Measurements from ENCODE around the gene PRKD1. TPM values are rescaled to one million over a fixed set of nuclear protein-coding genes. Genes with fewer than 3 reads are reported as not detected.
A peak's percentile ranks its signal among the peaks of the same experiment; 100 is the strongest.

Gene PRKD1
- total and polyA plus RNA-seq, 5 donors = 3.7 to 10.1 (median 7.5) TPM

- Histone ChIP-seq H3K4me1 (ENCODE audit: control insufficient read depth, insufficient read depth, low read length) (no peaks in the 10 kb centered on the region), H3K4me3 (ENCODE audit: low read length) (no peak overlapping the region), H3K9me3 (ENCODE audit: control insufficient read depth, low read length) (no peaks in the 10 kb centered on the region), H3K27ac (ENCODE audit: low read length) (no peak overlapping the region), H3K27me3 (ENCODE audit: control insufficient read depth, insufficient read depth) (no peaks in the 10 kb centered on the region)
- DNase-seq (no peak), ATAC-seq (no peak)
- intact Hi-C loops (cut with DNase I) = no loop called here
- WGBS = over 99% methylated on average over 3 of the region's 3 CpGs
Measured at GRCh38 chr14:29649170-29649569, 278.5 kb downstream of the PRKD1 start.

GRCh38 chr14:29648045-29648444 is 279.6 kb downstream of the PRKD1 start:
- H3K4me3 ChIP-seq (ENCODE audit: low read length) = no peak overlapping the region
- ATAC-seq = no peak

GRCh38 chr14:29645117-29645516 is 282.5 kb downstream of the PRKD1 start:
- Histone ChIP-seq H3K4me1 (ENCODE audit: control insufficient read depth, insufficient read depth, low read length) (no peaks in the 10 kb centered on the region), H3K4me3 (ENCODE audit: low read length) (no peak overlapping the region), H3K9me3 (ENCODE audit: control insufficient read depth, low read length) (no peaks in the 10 kb centered on the region), H3K27ac (ENCODE audit: low read length) (no peak overlapping the region), H3K27me3 (ENCODE audit: control insufficient read depth, insufficient read depth) (no peaks in the 10 kb centered on the region)
- DNase-seq (no peak), ATAC-seq (no peak)
- intact Hi-C loops (cut with DNase I) = no loop called here
- WGBS = 81% methylated on average over 1 of the region's 1 CpG

More at GRCh38 chr14:29648045-29648444, 279.6 kb downstream of the PRKD1 start:
- Histone ChIP-seq H3K27ac (ENCODE audit: low read length) (no peak overlapping the region), H3K4me1 (ENCODE audit: control insufficient read depth, insufficient read depth, low read length) (no peaks in the 10 kb centered on the region), H3K9me3 (ENCODE audit: control insufficient read depth, low read length) (no peaks in the 10 kb centered on the region), H3K27me3 (ENCODE audit: control insufficient read depth, insufficient read depth) (no peaks in the 10 kb centered on the region)
- intact Hi-C loops (cut with DNase I) = no loop called here
- DNase-seq = no peak

- 86% methylated on average over 5 of the region's 5 CpGs for WGBS
- DNase-seq = no peak
Measured at GRCh38 chr14:29643433-29644211, 284.0 kb downstream of the PRKD1 start.

GRCh38 chr14:29637411-29637810 is 290.2 kb downstream of the PRKD1 start:
- intact Hi-C loops (cut with DNase I) = no loop called here
- no peaks in the 10 kb centered on the region for H3K27me3 ChIP-seq (ENCODE audit: control insufficient read depth, insufficient read depth)
- ATAC-seq (peak; percentile 59 to 86), DNase-seq (peak; percentile 53 to 70 (median 61))
- H3K4me1 ChIP-seq (ENCODE audit: control insufficient read depth, insufficient read depth, low read length) = peaks cover 2% of the 10 kb centered on the region
- H3K27ac ChIP-seq (ENCODE audit: low read length) = no peak overlapping the region
- H3K4me3 ChIP-seq (ENCODE audit: low read length) = no peak overlapping the region
- no peaks in the 10 kb centered on the region for H3K9me3 ChIP-seq (ENCODE audit: control insufficient read depth, low read length)
- 4% methylated on average over 2 of the region's 2 CpGs for WGBS

More at GRCh38 chr14:29643433-29644211, 284.0 kb downstream of the PRKD1 start:
- Histone ChIP-seq H3K4me3 (ENCODE audit: low read length) (no peak overlapping the region), H3K27me3 (ENCODE audit: control insufficient read depth, insufficient read depth) (no peaks in the 10 kb centered on the region), H3K27ac (ENCODE audit: low read length) (no peak overlapping the region), H3K9me3 (ENCODE audit: control insufficient read depth, low read length) (no peaks in the 10 kb centered on the region), H3K4me1 (ENCODE audit: control insufficient read depth, insufficient read depth, low read length) (no peaks in the 10 kb centered on the region)
- no peak for ATAC-seq
- intact Hi-C loops (cut with DNase I) = no loop called here

- Histone ChIP-seq H3K9me3 (ENCODE audit: control insufficient read depth, low read length) (no peaks in the 10 kb centered on the region), H3K27ac (ENCODE audit: low read length) (no peak overlapping the region), H3K4me1 (ENCODE audit: control insufficient read depth, insufficient read depth, low read length) (peaks cover 2% of the 10 kb centered on the region), H3K27me3 (ENCODE audit: control insufficient read depth, insufficient read depth) (no peaks in the 10 kb centered on the region), H3K4me3 (ENCODE audit: low read length) (no peak overlapping the region)
- DNase-seq (no peak), ATAC-seq (no peak)
- WGBS = 78% methylated on average over 3 of the region's 3 CpGs
- intact Hi-C loops (cut with DNase I) = no loop called here
Measured at GRCh38 chr14:29636870-29637269, 290.8 kb downstream of the PRKD1 start.

GRCh38 chr14:29630566-29631160 is 297.0 kb downstream of the PRKD1 start:
- DNase-seq (no peak), ATAC-seq (no peak)
- WGBS = 84% methylated on average over 5 of the region's 5 CpGs
- H3K27ac ChIP-seq (ENCODE audit: low read length) = no peak overlapping the region
- no peaks in the 10 kb centered on the region for H3K27me3 ChIP-seq (ENCODE audit: control insufficient read depth, insufficient read depth)
- no peaks in the 10 kb centered on the region for H3K9me3 ChIP-seq (ENCODE audit: control insufficient read depth, low read length)
- H3K4me3 ChIP-seq (ENCODE audit: low read length) = no peak overlapping the region
- intact Hi-C loops (cut with DNase I) = no loop called here
- H3K4me1 ChIP-seq (ENCODE audit: control insufficient read depth, insufficient read depth, low read length) = peaks cover 1% of the 10 kb centered on the region

- intact Hi-C loops (cut with DNase I) = no loop called here
- no peak for ATAC-seq
- H3K27ac ChIP-seq (ENCODE audit: low read length) = no peak overlapping the region
- no peaks in the 10 kb centered on the region for H3K9me3 ChIP-seq (ENCODE audit: control insufficient read depth, low read length)
- H3K4me1 ChIP-seq (ENCODE audit: control insufficient read depth, insufficient read depth, low read length) = peaks cover 1% of the 10 kb centered on the region
- no peak overlapping the region for H3K4me3 ChIP-seq (ENCODE audit: low read length)
- no peaks in the 10 kb centered on the region for H3K27me3 ChIP-seq (ENCODE audit: control insufficient read depth, insufficient read depth)
- DNase-seq = no peak
Measured at GRCh38 chr14:29629839-29630238, 297.8 kb downstream of the PRKD1 start.

- Histone ChIP-seq H3K27ac (ENCODE audit: low read length) (no peak overlapping the region), H3K27me3 (ENCODE audit: control insufficient read depth, insufficient read depth) (no peaks in the 10 kb centered on the region), H3K4me3 (ENCODE audit: low read length) (no peak overlapping the region), H3K4me1 (ENCODE audit: control insufficient read depth, insufficient read depth, low read length) (peaks cover 1% of the 10 kb centered on the region), H3K9me3 (ENCODE audit: control insufficient read depth, low read length) (no peaks in the 10 kb centered on the region)
- intact Hi-C loops (cut with DNase I) = no loop called here
- ATAC-seq (no peak), DNase-seq (no peak)
- 81% methylated on average over 3 of the region's 3 CpGs for WGBS
Measured at GRCh38 chr14:29627137-29627536, 300.5 kb downstream of the PRKD1 start.

GRCh38 chr14:29618323-29619067 is 309.2 kb downstream of the PRKD1 start:
- no peaks in the 10 kb centered on the region for H3K4me1 ChIP-seq (ENCODE audit: control insufficient read depth, insufficient read depth, low read length)
- H3K4me3 ChIP-seq (ENCODE audit: low read length) = no peak overlapping the region
- no peaks in the 10 kb centered on the region for H3K9me3 ChIP-seq (ENCODE audit: control insufficient read depth, low read length)
- no peaks in the 10 kb centered on the region for H3K27me3 ChIP-seq (ENCODE audit: control insufficient read depth, insufficient read depth)
- ATAC-seq (no peak), DNase-seq (no peak)
- intact Hi-C loops (cut with DNase I) = no loop called here
- H3K27ac ChIP-seq (ENCODE audit: low read length) = no peak overlapping the region
- 90% methylated on average over 4 of the region's 4 CpGs for WGBS

GRCh38 chr14:29616922-29617321 is 310.7 kb downstream of the PRKD1 start:
- no peak for DNase-seq
- no peak overlapping the region for H3K4me3 ChIP-seq (ENCODE audit: low read length)
- H3K27me3 ChIP-seq (ENCODE audit: control insufficient read depth, insufficient read depth) = no peaks in the 10 kb centered on the region
- H3K9me3 ChIP-seq (ENCODE audit: control insufficient read depth, low read length) = no peaks in the 10 kb centered on the region
- no peak overlapping the region for H3K27ac ChIP-seq (ENCODE audit: low read length)
- intact Hi-C loops (cut with DNase I) = no loop called here
- no peak for ATAC-seq
- no peaks in the 10 kb centered on the region for H3K4me1 ChIP-seq (ENCODE audit: control insufficient read depth, insufficient read depth, low read length)
